AG10803 (cell line): ENCODE measurements around the gene PLBD1.
A peak's percentile ranks its signal among the peaks of the same experiment; 100 is the strongest.

Experiments used
- DNase-seq: peaks from one replicate; pipeline ENCODE4 v3.0.0; 2010; ENCODE audit warnings: low read depth
- H3K4me3 ChIP-seq: 2 replicates; pipeline ENCODE4 v1.5.1; 2011; ENCODE audit warnings: mild to moderate bottlenecking, low read length, control low read depth
- TF ChIP-seq, protein P1 (sequence below): conservative IDR thresholded peaks from 2 replicates; pipeline ENCODE4 v1.5.1; 2011; ENCODE audit warnings: mild to moderate bottlenecking, low read length, control low read depth, inconsistent platforms

Gene PLBD1

DNA sequence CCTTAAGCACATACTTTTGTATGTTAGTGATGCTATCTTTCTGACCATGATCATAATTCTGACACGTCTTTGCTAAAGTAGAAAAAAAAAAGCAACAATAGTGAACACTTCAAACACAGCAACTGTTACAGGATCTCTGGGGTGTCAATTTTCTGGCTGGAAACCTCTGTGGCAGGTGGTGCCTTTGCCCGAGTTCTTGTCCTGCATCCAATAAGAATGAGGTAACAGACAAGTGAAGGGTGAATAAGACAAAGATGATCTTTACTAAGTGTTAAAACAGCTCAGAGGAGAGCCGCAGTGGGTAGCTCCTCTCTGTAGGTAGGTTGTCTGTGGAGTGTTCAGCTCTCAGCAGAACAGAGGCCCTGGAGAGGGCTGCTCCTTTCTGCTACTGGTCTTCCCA is 20.9 kb upstream of the PLBD1 start:
- H3K4me3 ChIP-seq, result no peak overlapping the region
- no peak for DNase-seq
- TF ChIP-seq, protein P1, sequence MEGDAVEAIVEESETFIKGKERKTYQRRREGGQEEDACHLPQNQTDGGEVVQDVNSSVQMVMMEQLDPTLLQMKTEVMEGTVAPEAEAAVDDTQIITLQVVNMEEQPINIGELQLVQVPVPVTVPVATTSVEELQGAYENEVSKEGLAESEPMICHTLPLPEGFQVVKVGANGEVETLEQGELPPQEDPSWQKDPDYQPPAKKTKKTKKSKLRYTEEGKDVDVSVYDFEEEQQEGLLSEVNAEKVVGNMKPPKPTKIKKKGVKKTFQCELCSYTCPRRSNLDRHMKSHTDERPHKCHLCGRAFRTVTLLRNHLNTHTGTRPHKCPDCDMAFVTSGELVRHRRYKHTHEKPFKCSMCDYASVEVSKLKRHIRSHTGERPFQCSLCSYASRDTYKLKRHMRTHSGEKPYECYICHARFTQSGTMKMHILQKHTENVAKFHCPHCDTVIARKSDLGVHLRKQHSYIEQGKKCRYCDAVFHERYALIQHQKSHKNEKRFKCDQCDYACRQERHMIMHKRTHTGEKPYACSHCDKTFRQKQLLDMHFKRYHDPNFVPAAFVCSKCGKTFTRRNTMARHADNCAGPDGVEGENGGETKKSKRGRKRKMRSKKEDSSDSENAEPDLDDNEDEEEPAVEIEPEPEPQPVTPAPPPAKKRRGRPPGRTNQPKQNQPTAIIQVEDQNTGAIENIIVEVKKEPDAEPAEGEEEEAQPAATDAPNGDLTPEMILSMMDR, result no peak

DNA sequence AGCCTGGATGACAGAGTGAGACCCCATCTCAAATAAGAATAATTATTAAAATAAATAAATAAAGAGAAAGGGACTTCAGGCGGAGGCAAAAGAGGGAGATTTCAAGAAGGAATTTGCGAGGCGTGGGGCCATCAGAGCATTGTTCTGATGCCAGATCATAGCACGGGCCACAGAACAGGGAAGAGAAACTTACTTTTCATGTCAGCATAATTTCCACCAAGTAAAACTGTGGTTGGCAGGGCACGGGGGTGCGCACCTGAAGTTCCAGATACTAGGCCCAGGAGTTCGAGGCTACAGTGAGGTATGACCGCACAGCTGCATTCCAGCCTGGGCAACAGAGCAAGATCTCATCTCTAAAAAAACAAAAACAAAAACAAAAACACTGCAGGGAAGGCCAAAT is 11.0 kb upstream of the PLBD1 start:
- TF ChIP-seq, protein P1, result no peak
- DNase-seq, result no peak

DNA sequence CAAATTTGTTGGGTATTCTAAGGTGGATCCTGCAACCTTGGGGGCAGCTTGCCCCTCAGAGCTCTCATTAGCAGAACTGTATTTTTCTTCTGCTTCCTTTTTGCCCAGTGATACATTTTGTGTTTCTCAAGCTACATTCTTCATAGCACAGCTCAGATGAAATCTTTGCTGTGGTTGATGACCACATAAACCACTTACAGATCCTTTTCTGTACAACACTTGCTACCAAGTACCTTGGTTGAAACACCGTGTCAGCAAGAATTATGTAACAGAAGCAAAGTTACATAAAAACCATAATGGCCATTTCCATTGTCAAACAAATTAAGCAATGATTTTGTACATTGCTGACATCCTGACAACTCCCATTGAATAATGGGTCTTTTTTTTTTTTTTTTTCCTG is 9.7 kb upstream of the PLBD1 start:
- DNase-seq, result peak; percentile 36
- TF ChIP-seq, protein P1, result no peak
- H3K4me3 ChIP-seq, result no peak overlapping the region

More for the DNA sequence above, 11.0 kb upstream of the PLBD1 start:
- H3K4me3 ChIP-seq, result no peak overlapping the region

DNA sequence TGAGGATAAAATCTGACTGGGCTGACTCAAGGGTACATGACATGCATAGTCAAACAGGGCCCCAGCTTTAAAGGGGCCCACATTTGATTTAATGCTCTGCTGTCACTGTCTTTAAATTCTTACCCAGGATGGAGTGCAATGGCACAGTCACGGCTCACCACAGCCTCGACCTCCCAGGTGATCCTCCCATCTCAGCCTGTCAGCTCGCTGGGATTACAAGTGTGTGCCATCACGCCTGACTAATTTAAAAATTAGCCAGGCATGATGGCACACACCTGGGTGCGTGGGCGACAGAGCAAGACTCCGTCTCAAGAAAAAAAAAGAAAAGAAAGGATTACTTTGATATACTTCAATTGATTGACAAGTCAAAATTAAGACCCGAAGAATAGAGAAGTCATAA is 9.2 kb upstream of the PLBD1 start:
- TF ChIP-seq, protein P1, result no peak
- no peak for DNase-seq
- H3K4me3 ChIP-seq, result no peak overlapping the region

DNA sequence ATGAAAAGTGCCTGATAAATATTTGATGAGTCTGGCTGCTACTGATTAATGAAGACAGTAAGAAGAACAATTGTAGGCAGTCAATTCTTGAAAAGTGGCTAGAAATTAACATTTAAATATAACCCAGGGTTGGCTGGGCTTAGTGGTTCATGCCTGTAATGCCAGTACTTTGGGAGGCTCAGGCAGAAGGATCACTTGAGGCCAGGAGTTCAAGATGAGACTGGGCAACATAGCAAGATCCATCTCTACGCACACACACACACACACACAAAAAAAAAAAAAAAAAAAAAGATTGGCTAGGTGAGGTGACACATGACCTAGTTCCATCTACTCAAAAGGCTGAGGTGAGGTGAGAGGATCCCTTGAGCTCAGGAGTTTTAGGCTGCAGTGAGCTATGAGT is 7.9 kb upstream of the PLBD1 start:
- H3K4me3 ChIP-seq, result no peak overlapping the region
- TF ChIP-seq, protein P1, result no peak
- no peak for DNase-seq

DNA sequence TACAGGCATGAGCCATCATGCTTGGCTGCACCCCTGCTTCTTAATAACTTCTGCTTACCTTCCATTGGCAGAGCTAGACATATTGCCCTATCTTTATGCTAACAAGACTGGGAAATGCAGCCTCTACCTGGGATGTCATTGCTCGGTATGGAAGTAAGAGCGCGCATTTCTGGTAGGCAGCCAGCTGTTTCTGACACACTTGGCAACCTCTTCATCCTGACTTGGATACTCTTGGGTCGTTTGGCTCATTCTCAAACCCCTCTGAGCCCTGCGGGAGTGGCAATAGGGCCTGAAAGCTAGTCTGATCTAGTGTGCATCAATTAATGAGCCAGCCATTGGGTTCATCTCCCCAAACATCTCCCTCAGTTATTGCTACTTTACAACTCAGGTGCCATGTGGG is 5.4 kb upstream of the PLBD1 start:
- TF ChIP-seq, protein P1, result no peak
- DNase-seq, result no peak
- H3K4me3 ChIP-seq, result no peak overlapping the region

DNA sequence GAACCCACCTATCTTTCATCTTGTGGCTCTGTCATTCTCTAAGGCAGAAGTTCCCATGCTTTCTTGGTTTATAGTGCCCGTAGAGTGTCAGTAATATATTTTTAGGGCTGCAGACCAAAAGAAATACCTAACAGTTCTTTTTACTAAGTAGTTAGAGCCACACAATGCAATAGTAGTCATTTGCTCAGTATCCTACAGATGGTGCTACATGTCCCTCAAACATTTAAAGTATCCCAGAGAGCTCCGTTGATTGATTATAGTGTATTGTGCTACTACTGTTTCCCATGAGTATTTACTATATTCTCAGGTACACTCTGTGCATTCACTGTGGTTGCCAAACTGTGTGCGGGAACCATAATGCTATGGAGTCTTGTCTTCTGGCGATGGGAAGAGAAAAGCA is 4.7 kb upstream of the PLBD1 start:
- DNase-seq, result no peak
- TF ChIP-seq, protein P1, result no peak
- no peak overlapping the region for H3K4me3 ChIP-seq
